Peyer's patch (tissue), 4 donors: ENCODE measurements around the gene NALCN.

Source experiments
- POLR2A ChIP-seq, 2 donors: fragments of 450-650 bp; IDR thresholded peaks; one replicate each; pipeline ENCODE4 v1.5.1; 2017; ENCODE audit warnings: antibody characterized with exemption in 2 of 2, mild to moderate bottlenecking in 2 of 2, moderate library complexity in 2 of 2
- TF ChIP-seq, protein P1 (sequence below), 6 experiments: fragments of 450-650 bp in 4 of 6; fragments of 200-600 bp in 2 of 6; sonication (generic) in 1 of 6; IDR thresholded peaks; one replicate each; pipeline ENCODE4 v1.5.1; 2017 to 2019; ENCODE audit warnings: antibody characterized with exemption in 6 of 6, mild to moderate bottlenecking in 3 of 6, moderate library complexity in 1 of 6

DNA sequence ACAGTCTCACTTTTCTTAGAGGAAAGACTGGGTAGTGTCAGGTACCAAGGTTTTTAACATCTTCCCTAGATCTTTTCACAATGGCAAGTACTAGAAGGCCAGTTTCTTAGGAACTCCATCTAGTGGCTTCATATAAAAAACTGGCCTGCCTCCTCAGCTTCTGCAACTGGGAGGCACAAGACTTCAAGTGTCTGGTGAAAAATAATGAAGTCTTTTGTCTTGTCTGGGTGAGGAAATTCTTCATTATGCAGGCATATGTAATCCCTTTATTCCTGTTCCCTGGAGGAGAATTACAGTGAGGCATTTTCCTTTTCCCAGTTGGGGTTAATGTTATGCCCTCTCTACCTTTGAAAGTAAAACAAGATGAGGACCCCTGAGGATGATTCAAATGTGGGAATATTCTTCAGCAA, 300.5 kb downstream of the NALCN start:
- TF ChIP-seq, protein P1, sequence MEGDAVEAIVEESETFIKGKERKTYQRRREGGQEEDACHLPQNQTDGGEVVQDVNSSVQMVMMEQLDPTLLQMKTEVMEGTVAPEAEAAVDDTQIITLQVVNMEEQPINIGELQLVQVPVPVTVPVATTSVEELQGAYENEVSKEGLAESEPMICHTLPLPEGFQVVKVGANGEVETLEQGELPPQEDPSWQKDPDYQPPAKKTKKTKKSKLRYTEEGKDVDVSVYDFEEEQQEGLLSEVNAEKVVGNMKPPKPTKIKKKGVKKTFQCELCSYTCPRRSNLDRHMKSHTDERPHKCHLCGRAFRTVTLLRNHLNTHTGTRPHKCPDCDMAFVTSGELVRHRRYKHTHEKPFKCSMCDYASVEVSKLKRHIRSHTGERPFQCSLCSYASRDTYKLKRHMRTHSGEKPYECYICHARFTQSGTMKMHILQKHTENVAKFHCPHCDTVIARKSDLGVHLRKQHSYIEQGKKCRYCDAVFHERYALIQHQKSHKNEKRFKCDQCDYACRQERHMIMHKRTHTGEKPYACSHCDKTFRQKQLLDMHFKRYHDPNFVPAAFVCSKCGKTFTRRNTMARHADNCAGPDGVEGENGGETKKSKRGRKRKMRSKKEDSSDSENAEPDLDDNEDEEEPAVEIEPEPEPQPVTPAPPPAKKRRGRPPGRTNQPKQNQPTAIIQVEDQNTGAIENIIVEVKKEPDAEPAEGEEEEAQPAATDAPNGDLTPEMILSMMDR (IDR thresholded peaks at IDR 0.05) = no peak
- TF ChIP-seq POLR2A (IDR thresholded peaks at IDR 0.05) = no peak
